Measurements from ENCODE around the gene MAGEA9. TPM values are rescaled to one million over a fixed set of nuclear protein-coding genes. Genes with fewer than 3 reads are reported as not detected.
"Not testable (repeated sequence)": the region's sequence is repeated elsewhere in the genome, so short reads cannot be mapped to it uniquely, and the experiment has no call there.

The MAGEA9 gene
- total RNA-seq (2022): not detected in 2 replicates
- not detected for Bru-seq, nascent RNA
- not detected for BruChase-seq, experiment 1, labeled RNA remaining after a 2-hour chase
- not detected for BruChase-seq, experiment 2, labeled RNA remaining after a 6-hour chase
- long read RNA-seq: 0 reads

- POLR2A ChIA-PET; H3K36me3 Mint-ChIP-seq (ENCODE audit: insufficient read depth, unreplicated experiment); H3K4me1 Mint-ChIP-seq (ENCODE audit: low read depth, unreplicated experiment); BruUV-seq (replicated peaks); H3K27me3 ChIP-seq (replicated peaks; ENCODE audit: control insufficient read depth, insufficient read depth, low read length); intact Hi-C loops (cut with micrococcal nuclease; ENCODE audit: unreplicated experiment); H3K4me3 Mint-ChIP-seq (ENCODE audit: unreplicated experiment); H3K27me3 Mint-ChIP-seq (ENCODE audit: insufficient read depth, unreplicated experiment); H3K4me3 ChIP-seq (ENCODE audit: low read depth, low read length); H3K27ac Mint-ChIP-seq (ENCODE audit: unreplicated experiment); DNase-seq; H3K9me3 Mint-ChIP-seq (ENCODE audit: unreplicated experiment); H3K4me1 ChIP-seq; H3K9me3 ChIP-seq; CTCF ChIA-PET; H3K36me3 ChIP-seq (ENCODE audit: control insufficient read depth, insufficient read depth, low read length): not testable (repeated sequence)
These were observed at the start of gene MAGEA9 for GRCh38 chrX:149781727-149782126. MAGEA9 (plus strand) TSS chrX:149781930; CDS start chrX:149786211, 4,281 bp downstream.

GRCh38 chrX:149742269-149742668 lies 39.5 kb upstream of the MAGEA9 start:
- BruUV-seq (replicated peaks); POLR2A ChIA-PET; CTCF ChIA-PET: not testable (repeated sequence)

GRCh38 chrX:149746390-149747007 lies 35.2 kb upstream of the MAGEA9 start:
- H3K9me3 Mint-ChIP-seq (ENCODE audit: unreplicated experiment); H3K36me3 Mint-ChIP-seq (ENCODE audit: insufficient read depth, unreplicated experiment); H3K27me3 ChIP-seq (replicated peaks; ENCODE audit: control insufficient read depth, insufficient read depth, low read length); POLR2A ChIA-PET; intact Hi-C loops (cut with micrococcal nuclease; ENCODE audit: unreplicated experiment); H3K4me3 Mint-ChIP-seq (ENCODE audit: unreplicated experiment); DNase-seq; H3K4me1 ChIP-seq; H3K27me3 Mint-ChIP-seq (ENCODE audit: insufficient read depth, unreplicated experiment); H3K27ac Mint-ChIP-seq (ENCODE audit: unreplicated experiment); H3K4me3 ChIP-seq (ENCODE audit: low read depth, low read length); H3K9me3 ChIP-seq; CTCF ChIA-PET; H3K4me1 Mint-ChIP-seq (ENCODE audit: low read depth, unreplicated experiment); H3K36me3 ChIP-seq (ENCODE audit: control insufficient read depth, insufficient read depth, low read length); BruUV-seq (replicated peaks): not testable (repeated sequence)

More at GRCh38 chrX:149742269-149742668, 39.5 kb upstream of the MAGEA9 start:
- DNase-seq; H3K9me3 Mint-ChIP-seq (ENCODE audit: unreplicated experiment); H3K4me1 ChIP-seq; H3K4me3 Mint-ChIP-seq (ENCODE audit: unreplicated experiment); H3K36me3 Mint-ChIP-seq (ENCODE audit: insufficient read depth, unreplicated experiment); H3K36me3 ChIP-seq (ENCODE audit: control insufficient read depth, insufficient read depth, low read length); H3K4me1 Mint-ChIP-seq (ENCODE audit: low read depth, unreplicated experiment); H3K9me3 ChIP-seq; intact Hi-C loops (cut with micrococcal nuclease; ENCODE audit: unreplicated experiment); H3K27me3 ChIP-seq (replicated peaks; ENCODE audit: control insufficient read depth, insufficient read depth, low read length); H3K27me3 Mint-ChIP-seq (ENCODE audit: insufficient read depth, unreplicated experiment); H3K4me3 ChIP-seq (ENCODE audit: low read depth, low read length); H3K27ac Mint-ChIP-seq (ENCODE audit: unreplicated experiment): not testable (repeated sequence)

- Histone ChIP-seq H3K36me3 (ENCODE audit: control insufficient read depth, insufficient read depth, low read length) (no peaks in the 10 kb centered on the region), H3K9me3 (no peaks in the 10 kb centered on the region), H3K27me3 (replicated peaks; ENCODE audit: control insufficient read depth, insufficient read depth, low read length) (no peaks in the 10 kb centered on the region), H3K4me1 (no peaks in the 10 kb centered on the region), H3K4me3 (ENCODE audit: low read depth, low read length) (no peak overlapping the region)
- Mint-ChIP-seq H3K9me3 (ENCODE audit: unreplicated experiment) (no peaks in the 10 kb centered on the region), H3K4me3 (ENCODE audit: unreplicated experiment) (no peak overlapping the region), H3K27ac (ENCODE audit: unreplicated experiment) (no peak overlapping the region), H3K36me3 (ENCODE audit: insufficient read depth, unreplicated experiment) (no peaks in the 10 kb centered on the region), H3K4me1 (ENCODE audit: low read depth, unreplicated experiment) (no peaks in the 10 kb centered on the region), H3K27me3 (ENCODE audit: insufficient read depth, unreplicated experiment) (peaks cover 6% of the 10 kb centered on the region)
- CTCF ChIA-PET: no interaction called here
- BruUV-seq (replicated peaks): no TSS peak
- DNase-seq: no peak
- POLR2A ChIA-PET: no interaction called here
- intact Hi-C loops (cut with micrococcal nuclease; ENCODE audit: unreplicated experiment): no loop called here
- TF ChIP-seq CTCF (IDR thresholded peaks at IDR 0.05; ENCODE audit: insufficient read depth in 1 of 2, low read depth in 1 of 2, low read length in 1 of 2, severe bottlenecking in 1 of 2, unreplicated experiment in 1 of 2): no peak
These were observed 24.3 kb upstream of the MAGEA9 start for GRCh38 chrX:149757206-149758067.

Measured in Caco-2 (cell line).